Testis (tissue), 2 donors: ENCODE measurements around the gene GRIK4.

ENCODE experiments used
- CTCF ChIP-seq, 3 experiments: fragments of 450-650 bp in 2 of 3; fragments of 200-600 bp in 1 of 3; sonication (generic) in 1 of 3; IDR thresholded peaks; one replicate each; pipeline ENCODE4 v1.5.1; 2016 to 2019; ENCODE audit warnings: antibody characterized with exemption in 3 of 3, mild to moderate bottlenecking in 2 of 3, moderate library complexity in 1 of 3
- POLR2A ChIP-seq: fragments of 450-650 bp; IDR thresholded peaks from one replicate; pipeline ENCODE4 v1.6.1; 2017; ENCODE audit warnings: antibody characterized with exemption, mild to moderate bottlenecking, moderate library complexity

GRCh38 chr11:120710354-120711131 lies 199.0 kb downstream of the GRIK4 start:
- TF ChIP-seq CTCF (IDR thresholded peaks at IDR 0.05): no peak
- no peak for TF ChIP-seq POLR2A
